Neuron (in vitro differentiated cells): Measurements from ENCODE around the gene PALLD.
"Not testable (repeated sequence)": the region's sequence is repeated elsewhere in the genome, so short reads cannot be mapped to it uniquely, and the experiment has no call there.

Source experiments
- H2AFZ ChIP-seq: one replicate; pipeline ENCODE4 v1.6.1; 2013; ENCODE audit warnings: low read depth, mild to moderate bottlenecking, inconsistent platforms, low read length, moderate library complexity
- H3K27me3 ChIP-seq: one replicate; pipeline ENCODE4 v1.6.1; 2013; ENCODE audit warnings: low read length; ENCODE audit not compliant: insufficient read depth
- H3K36me3 ChIP-seq: one replicate; pipeline ENCODE4 v1.6.1; 2013; ENCODE audit warnings: low read length; ENCODE audit not compliant: insufficient read depth
- H3K4me1 ChIP-seq: one replicate; pipeline ENCODE4 v1.6.1; 2013; ENCODE audit warnings: low read length; ENCODE audit not compliant: insufficient read depth
- H3K4me3 ChIP-seq: 2 replicates; pipeline ENCODE4 v1.5.1; 2013; ENCODE audit warnings: mild to moderate bottlenecking, low read length, moderate library complexity
- H3K9me3 ChIP-seq: one replicate; pipeline ENCODE4 v1.6.1; 2013; ENCODE audit warnings: low read length

The PALLD gene

DNA sequence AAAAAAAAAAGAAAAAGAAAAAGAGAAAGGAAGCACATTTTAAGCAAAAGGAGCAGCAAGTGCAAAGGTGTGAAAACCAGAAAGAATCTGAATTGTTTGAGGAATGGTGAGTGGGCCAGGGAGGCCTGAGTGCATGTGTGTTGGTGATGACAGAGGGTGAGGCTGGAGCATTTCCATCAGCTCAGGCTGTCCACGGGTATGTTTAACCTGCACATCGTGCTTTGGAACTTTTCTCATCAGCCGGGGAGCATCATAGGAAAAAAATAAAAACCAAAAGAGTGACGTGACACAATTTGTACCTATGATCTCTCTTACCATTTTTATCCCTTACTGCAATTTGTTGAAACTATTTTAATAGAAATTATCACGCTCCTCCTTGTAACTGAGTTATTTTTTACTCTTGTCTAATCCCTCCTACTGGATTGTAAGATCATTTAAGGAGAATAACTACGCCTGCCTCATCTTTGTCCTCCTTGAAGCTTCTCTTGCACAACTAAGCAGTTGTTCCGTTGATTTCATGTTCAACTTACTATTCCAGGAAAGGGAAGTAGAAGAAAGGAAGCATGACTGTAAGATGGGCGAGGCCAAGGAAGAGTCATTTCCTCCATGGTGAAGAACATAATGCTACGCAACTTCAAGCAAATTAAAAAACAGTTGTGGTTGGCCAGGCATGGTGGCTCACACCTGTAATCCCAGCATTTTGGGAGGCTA is 7.0 kb downstream of the PALLD start:
- no peaks in the 10 kb centered on the region for H3K9me3 ChIP-seq
- H3K4me1 ChIP-seq, result no peaks in the 10 kb centered on the region
- no peaks in the 10 kb centered on the region for H3K27me3 ChIP-seq
- H2AFZ ChIP-seq, result no peak overlapping the region
- no peaks in the 10 kb centered on the region for H3K36me3 ChIP-seq
- H3K4me3 ChIP-seq, result no peak overlapping the region

DNA sequence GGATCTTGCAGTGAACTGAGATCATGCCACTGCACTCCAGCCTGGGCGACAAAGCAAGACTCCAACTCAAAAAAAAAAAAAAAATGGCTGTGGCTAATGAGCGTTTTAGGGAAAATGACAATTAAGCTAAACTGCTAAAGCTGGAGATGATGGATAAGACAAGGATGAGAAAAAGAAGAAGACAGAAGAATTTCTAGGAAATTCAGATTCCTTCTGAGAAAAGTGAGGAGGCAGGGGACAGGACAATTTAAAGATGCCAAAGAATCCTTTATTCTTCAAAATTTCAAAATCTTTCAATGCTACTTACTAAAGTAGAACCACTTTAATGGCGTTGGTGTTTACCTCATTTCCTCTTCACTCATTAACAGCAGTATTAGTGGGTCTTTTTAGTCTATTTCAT is 7.7 kb downstream of the PALLD start:
- Histone ChIP-seq H3K27me3 (no peaks in the 10 kb centered on the region), H3K4me1 (no peaks in the 10 kb centered on the region), H3K9me3 (no peaks in the 10 kb centered on the region), H3K4me3 (no peak overlapping the region), H2AFZ (no peak overlapping the region), H3K36me3 (no peaks in the 10 kb centered on the region)

DNA sequence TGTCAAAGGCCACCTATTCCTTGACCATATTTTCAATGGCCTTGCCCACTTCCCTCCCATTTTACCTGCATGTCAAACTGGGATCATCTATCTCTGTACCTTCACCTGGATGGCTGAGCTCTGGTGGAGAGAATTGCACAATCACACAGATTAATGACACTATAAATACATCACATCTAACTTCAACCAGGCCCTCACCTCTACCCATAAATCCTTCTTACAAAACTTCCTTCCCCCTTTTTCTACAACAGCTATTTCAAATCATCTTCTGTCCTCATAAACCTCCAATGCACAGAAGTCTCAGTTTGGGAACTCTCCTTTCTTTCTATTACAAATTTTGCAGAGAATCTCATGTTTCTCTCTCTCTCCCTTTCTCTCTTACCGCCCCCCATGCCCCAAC is 9.2 kb downstream of the PALLD start:
- Histone ChIP-seq H3K4me1 (no peaks in the 10 kb centered on the region), H3K4me3 (no peak overlapping the region), H3K36me3 (no peaks in the 10 kb centered on the region), H3K9me3 (no peaks in the 10 kb centered on the region), H2AFZ (no peak overlapping the region), H3K27me3 (no peaks in the 10 kb centered on the region)

DNA sequence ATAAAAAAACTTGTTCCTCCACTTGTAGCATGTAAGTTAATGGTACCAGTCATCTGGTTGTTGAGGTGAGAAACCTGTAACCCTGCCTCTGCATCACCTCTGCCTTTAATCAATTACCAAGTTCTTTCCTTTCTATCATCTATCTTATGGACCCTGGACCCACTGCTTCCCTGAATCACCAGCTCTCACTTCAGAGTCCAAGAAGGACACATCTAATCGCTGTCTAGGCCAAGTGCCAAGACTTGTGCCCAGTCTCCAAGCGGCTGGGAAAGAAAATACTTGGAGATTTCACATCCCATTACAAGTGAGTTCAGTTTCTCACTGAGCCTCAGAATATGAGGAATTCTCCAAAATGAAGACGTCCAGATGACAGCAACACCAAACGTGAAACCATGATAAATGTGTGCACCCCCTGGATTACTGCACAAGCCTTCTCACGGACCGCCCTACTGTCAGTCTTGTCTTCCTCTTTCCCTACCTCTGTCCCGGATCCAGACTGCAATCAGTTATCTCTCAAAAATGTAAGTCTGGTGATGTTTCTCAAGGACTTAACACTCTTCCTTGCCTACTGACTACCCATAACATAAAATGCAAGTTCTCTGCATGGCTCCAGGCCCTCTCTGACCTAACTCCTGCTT is 10.4 kb downstream of the PALLD start:
- Histone ChIP-seq H3K4me3 (no peak overlapping the region), H3K36me3 (no peaks in the 10 kb centered on the region), H2AFZ (no peak overlapping the region), H3K27me3 (no peaks in the 10 kb centered on the region), H3K9me3 (no peaks in the 10 kb centered on the region), H3K4me1 (no peaks in the 10 kb centered on the region)

DNA sequence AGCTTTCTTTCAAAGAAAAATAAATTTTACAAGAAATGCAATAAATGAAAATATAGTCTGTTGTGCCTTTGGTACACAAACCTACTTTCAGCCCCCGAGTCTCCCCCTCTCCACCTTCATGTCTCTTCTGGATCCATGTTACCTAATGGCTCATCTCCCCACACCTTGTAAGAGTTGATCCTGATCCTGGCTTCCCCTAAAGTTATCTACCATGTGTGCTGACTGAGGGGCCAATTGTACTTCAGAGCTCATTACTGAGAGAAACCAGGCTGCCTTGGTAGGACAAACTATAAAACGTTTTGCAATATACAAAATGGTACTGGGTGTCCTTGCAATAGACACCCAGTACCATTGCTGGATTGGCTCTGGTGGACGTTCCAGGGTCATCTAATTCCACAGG is 11.8 kb downstream of the PALLD start:
- Histone ChIP-seq H3K9me3 (no peaks in the 10 kb centered on the region), H3K36me3 (no peaks in the 10 kb centered on the region), H3K4me1 (no peaks in the 10 kb centered on the region), H3K4me3 (no peak overlapping the region), H3K27me3 (no peaks in the 10 kb centered on the region), H2AFZ (no peak overlapping the region)

DNA sequence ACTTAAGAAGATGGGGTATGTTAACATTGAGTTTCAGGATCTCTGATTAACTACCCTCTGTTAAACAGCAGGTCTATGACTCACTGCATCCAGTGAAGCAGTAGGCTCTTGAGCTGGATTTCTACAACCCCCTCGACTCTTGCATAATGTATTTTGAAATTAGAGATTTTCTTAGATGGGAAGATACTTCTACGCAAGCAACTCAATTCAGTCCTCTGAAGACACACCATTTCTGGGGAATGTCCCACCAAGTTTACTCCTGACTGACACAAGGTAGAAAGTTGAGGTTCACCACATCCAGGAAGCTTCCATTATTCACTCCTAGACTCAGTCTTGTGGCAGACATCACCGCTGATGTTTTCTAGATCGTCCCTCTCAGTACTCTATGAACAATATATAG is 12.9 kb downstream of the PALLD start:
- H3K4me1 ChIP-seq, result no peaks in the 10 kb centered on the region
- no peak overlapping the region for H3K4me3 ChIP-seq
- no peaks in the 10 kb centered on the region for H3K36me3 ChIP-seq
- no peak overlapping the region for H2AFZ ChIP-seq
- H3K9me3 ChIP-seq, result no peaks in the 10 kb centered on the region
- no peaks in the 10 kb centered on the region for H3K27me3 ChIP-seq

DNA sequence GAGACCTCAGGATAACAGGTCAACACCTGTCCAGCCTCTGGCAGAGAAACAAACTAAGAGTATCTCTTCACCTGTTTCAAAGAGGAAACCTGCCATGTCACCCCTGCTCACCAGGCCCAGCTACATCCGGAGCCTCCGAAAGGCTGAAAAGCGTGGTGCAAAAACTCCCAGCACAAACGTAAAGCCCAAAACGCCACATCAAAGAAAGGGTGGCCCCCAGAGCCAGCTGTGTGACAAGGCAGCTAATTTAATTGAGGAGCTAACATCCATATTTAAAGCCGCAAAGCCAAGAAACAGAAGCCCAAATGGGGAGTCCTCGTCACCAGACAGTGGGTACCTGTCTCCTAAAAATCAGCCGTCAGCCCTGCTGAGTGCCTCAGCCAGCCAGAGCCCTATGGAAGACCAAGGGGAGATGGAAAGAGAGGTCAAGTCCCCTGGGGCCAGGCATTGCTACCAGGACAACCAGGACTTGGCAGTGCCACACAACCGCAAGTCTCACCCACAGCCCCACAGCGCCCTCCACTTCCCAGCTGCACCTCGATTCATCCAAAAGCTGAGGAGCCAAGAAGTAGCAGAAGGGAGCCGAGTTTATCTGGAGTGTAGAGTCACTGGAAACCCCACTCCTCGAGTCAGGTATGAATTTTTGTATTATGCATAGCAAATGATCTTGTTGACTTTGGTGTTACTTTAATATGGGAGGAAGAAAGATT is 15.1 kb downstream of the PALLD start:
- Histone ChIP-seq H3K27me3 (no peaks in the 10 kb centered on the region), H3K9me3 (no peaks in the 10 kb centered on the region), H3K4me1 (no peaks in the 10 kb centered on the region), H3K36me3 (no peaks in the 10 kb centered on the region), H3K4me3 (no peak overlapping the region), H2AFZ (no peak overlapping the region)

DNA sequence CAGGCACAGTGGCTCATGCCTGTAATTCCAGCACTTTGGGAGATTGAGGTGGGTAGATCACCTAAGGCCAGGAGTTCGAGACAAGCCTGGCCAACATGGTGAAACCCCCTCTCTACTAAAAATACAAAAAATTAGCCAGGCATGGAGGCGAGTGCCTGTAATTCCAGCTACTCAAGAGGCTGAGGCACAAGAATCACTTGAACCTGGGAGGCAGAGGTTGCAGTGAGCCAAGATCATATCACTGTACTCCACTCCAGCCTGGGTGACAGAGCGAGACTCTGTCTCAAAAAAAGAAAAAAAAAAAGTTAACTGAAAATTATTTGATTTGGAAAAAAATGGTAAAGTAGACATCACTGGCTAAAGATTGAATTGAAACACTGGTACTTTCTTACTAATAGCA is 17.0 kb downstream of the PALLD start:
- H3K27me3 ChIP-seq, H2AFZ ChIP-seq, H3K4me3 ChIP-seq, H3K36me3 ChIP-seq, H3K9me3 ChIP-seq, H3K4me1 ChIP-seq: not testable (repeated sequence)

DNA sequence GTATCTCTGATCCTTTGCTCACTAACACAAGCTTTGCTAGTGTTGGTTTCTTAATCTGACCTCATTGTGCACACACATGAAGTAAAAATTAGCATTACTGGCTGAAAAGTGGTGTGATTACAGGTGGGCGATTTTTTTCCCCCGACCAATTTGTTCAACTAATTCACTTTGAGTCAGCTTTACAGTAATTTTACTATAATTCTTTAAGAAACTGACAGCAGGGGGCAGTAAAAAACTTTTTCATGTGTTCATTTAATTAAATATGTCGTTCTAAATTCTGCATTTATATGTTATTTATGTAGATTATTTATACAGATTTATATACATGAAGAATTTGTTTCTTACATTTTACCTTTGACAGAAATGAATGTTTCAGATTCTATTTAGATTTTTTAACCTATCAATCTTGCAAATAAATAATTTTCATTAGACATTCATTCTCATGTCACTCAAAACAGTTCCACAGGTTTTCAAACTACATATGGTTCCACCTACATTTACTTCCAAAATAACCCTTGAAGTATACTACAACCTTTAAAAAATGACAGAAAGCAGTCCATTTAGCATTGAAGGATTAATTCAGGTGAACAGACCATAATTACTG is 17.5 kb downstream of the PALLD start:
- Histone ChIP-seq H3K36me3 (no peaks in the 10 kb centered on the region), H3K9me3 (no peaks in the 10 kb centered on the region), H3K4me3 (no peak overlapping the region), H3K4me1 (no peaks in the 10 kb centered on the region), H3K27me3 (no peaks in the 10 kb centered on the region), H2AFZ (no peak overlapping the region)

DNA sequence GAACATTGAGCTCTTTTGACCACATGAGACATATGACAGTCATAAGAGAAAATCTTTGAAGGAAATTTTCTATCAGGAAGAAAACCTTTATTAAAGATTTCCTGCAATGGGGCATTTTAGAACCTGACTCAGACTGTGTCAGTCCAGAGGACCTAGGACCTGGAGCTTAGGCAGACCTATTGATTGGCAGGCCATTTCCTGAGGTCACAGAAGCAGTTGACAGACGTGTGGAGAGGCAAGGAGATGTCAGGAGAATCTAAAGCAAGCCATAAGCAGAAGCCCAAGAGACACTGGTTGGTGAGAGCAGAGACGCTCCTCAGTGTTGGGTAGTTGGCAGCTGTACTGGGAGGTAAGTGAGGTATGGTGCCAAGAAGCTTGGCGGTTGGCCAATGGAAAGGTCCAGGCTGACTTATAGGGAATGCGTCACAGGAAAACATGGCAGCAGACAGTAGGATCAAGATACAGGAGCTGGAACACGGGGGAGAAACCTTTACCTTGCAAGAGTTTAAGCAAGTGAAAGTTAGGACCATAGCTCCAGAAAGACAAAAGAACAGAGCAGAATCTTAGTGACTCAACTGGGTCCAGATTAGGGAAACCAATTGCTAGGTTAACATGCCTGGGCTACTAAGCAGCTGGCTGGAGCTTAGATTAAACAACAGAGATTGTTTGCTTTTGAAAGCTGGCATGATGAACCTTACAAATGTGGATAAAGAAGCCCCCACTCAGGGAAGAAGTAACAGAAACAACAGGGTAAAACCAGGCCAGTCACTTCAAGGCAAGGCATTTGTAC is 18.6 kb downstream of the PALLD start:
- Histone ChIP-seq H3K4me1 (no peaks in the 10 kb centered on the region), H3K36me3 (no peaks in the 10 kb centered on the region), H3K27me3 (no peaks in the 10 kb centered on the region)

DNA sequence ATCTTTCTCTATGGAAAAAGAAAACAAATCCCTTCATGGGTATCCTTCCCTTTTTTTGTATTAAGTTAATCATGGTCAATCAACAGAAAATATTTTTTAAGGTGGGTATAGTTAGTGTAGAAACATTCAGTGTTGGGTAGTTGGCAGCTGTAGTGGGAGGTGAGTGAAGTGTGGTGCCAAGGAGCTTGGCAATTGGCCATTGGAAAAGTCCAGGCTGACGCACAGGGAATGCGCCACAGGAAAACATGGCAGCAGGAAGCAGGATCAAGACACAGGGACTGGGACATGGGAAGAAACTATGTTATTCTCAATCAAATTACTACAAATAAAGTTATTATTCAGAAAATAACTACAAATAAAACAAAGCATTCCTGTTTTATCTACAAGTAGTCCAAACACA is 20.0 kb downstream of the PALLD start:
- Histone ChIP-seq H3K36me3 (no peaks in the 10 kb centered on the region), H3K4me3 (no peak overlapping the region), H3K27me3 (no peaks in the 10 kb centered on the region), H2AFZ (no peak overlapping the region), H3K4me1 (no peaks in the 10 kb centered on the region), H3K9me3 (no peaks in the 10 kb centered on the region)

More for the DNA sequence above, 18.6 kb downstream of the PALLD start:
- Histone ChIP-seq H3K9me3 (no peaks in the 10 kb centered on the region), H3K4me3 (no peak overlapping the region), H2AFZ (no peak overlapping the region)

DNA sequence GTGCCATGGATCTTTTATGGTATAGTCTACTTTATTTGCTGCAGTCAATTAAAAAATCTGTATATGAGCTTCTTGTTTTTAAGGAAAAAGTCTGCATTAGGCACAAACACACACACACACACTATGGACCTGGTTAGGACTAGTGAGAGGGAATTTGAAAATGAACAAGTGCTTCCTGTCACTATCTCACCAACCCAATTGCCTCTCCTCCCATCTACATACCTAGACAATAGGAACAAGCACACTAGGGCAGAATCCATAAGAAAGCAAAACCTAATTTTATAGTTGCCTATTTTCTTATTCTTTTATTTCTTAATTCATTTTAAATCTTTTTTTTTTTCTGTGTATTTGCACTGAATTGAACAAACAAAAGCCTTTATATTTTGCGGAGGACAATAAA is 22.7 kb downstream of the PALLD start:
- no peaks in the 10 kb centered on the region for H3K4me1 ChIP-seq
- no peak overlapping the region for H3K4me3 ChIP-seq
- no peaks in the 10 kb centered on the region for H3K27me3 ChIP-seq
- no peaks in the 10 kb centered on the region for H3K9me3 ChIP-seq
- no peaks in the 10 kb centered on the region for H3K36me3 ChIP-seq
- H2AFZ ChIP-seq, result no peak overlapping the region

DNA sequence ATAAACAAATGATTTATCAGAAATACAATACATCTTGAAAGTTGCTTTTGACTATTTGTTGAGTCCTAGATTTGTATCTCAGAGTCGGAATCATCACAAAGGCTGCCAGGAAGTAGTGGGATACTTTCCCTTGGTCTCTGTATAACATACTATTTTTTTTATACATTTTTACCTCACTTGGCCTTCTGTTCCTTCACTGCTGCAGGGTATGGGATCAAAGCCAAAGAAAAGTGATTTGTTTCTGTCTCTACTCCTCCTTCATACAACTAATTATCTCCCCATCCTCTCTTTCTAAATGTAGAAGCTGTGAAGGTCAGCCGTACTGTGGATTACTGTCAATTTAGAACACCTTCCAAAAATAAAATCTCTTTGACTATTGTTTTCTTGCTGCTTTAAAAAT is 24.9 kb downstream of the PALLD start:
- no peak overlapping the region for H2AFZ ChIP-seq
- no peaks in the 10 kb centered on the region for H3K27me3 ChIP-seq
- no peaks in the 10 kb centered on the region for H3K36me3 ChIP-seq
- H3K4me1 ChIP-seq, result no peaks in the 10 kb centered on the region
- no peaks in the 10 kb centered on the region for H3K9me3 ChIP-seq
- no peak overlapping the region for H3K4me3 ChIP-seq
